Upper lobe of right lung (tissue), 1 donor: ENCODE measurements around the gene ITGAL. TPM values are rescaled to one million over a fixed set of nuclear protein-coding genes. Genes with fewer than 3 reads are reported as not detected.

Experiments
- ATAC-seq: fragments of 200-7000 bp; cut with Tn5 transposase; one replicate; pipeline ENCODE4 v1.9.1; 2020; ENCODE audit warnings: mild to moderate bottlenecking, moderate library complexity
- DNase-seq: peaks from one replicate; pipeline ENCODE4 v3.0.0-alpha.2; 2020
- H3K27ac ChIP-seq: fragments of 200-600 bp; one replicate; pipeline ENCODE4 v1.8.0; 2022
- H3K27me3 ChIP-seq: fragments of 200-600 bp; one replicate; pipeline ENCODE4 v1.8.0; 2022; ENCODE audit warnings: mild to moderate bottlenecking
- H3K36me3 ChIP-seq: fragments of 200-600 bp; one replicate; pipeline ENCODE4 v1.8.0; 2022
- H3K4me1 ChIP-seq: fragments of 200-600 bp; one replicate; pipeline ENCODE4 v1.8.0; 2022
- H3K4me3 ChIP-seq: fragments of 200-600 bp; one replicate; pipeline ENCODE4 v1.8.0; 2022; ENCODE audit warnings: mild to moderate bottlenecking
- H3K9me3 ChIP-seq: fragments of 200-600 bp; one replicate; pipeline ENCODE4 v1.8.0; 2022
- CTCF ChIP-seq: fragments of 200-600 bp; IDR thresholded peaks from one replicate; pipeline ENCODE4 v1.8.0; 2022; ENCODE audit warnings: antibody characterized with exemption
- intact Hi-C: fragments of 100-400 bp; cut with DNase I; formaldehyde crosslinking; loops from one replicate; pipeline ENCODE4 v1.11.0; 2022
- total RNA-seq: library from RNA; stranded (reverse); fragmentation: NEBNext Ultra II Directional; extraction: Animal tissue kit (Norgen Biotek cat#: 25700); gene quantifications from one replicate; pipeline ENCODE4 v1.2.1, GENCODE V29; 2021
- donor health status: DM: no; HTN: yes; CAD: no; lungs with severe emphysema.

ITGAL gene
- total RNA-seq, 1 donor from 2014 or later = 62.8 TPM

- TF ChIP-seq CTCF = no peak
- peaks cover 18% of the 10 kb centered on the region for H3K36me3 ChIP-seq
- H3K4me3 ChIP-seq = peak overlapping the region; percentile 88
- H3K27me3 ChIP-seq = no peaks in the 10 kb centered on the region
- peak overlapping the region; percentile 99 for H3K27ac ChIP-seq
- peaks cover 22% of the 10 kb centered on the region for H3K4me1 ChIP-seq
- ATAC-seq (no peak), DNase-seq (no peak)
- no peaks in the 10 kb centered on the region for H3K9me3 ChIP-seq
- intact Hi-C loops = no loop called here
Observed at GRCh38 chr16:30527635-30528178, 55.2 kb downstream of the ITGAL start.

DNA sequence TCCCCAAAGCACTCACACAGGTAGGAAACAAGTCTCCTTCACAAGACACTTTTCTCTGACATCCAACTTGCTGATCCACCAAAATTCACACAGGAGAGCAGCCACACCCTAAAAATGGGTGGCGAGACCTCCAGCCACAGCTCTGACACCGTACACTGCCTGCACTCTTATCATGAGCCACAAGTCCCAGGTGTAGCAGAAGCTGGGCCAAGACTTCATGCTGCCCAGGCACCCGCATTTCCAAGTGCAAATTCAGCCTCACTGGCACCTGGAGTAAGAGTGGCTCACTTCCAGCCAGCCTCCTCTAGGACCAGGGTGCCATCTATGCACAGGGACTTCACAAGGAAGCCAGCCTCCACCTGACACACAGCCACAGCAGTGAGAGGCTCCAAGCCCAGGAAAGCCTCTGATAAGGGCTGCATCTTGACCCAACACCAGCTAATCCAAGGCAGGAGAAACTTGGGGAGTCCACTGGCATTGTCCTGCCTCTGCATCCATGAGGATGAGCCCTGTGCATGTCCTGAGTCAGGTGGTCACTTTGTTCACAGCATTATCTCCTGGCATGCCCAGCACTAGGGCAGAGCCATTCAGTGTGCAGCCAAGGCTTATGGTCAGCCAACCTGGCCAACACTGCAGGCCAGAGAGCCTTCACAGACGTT, 56.4 kb downstream of the ITGAL start:
- intact Hi-C loops = no loop called here
- peak overlapping the region; percentile 99 for H3K27ac ChIP-seq
- no peak for TF ChIP-seq CTCF

GRCh38 chr16:30530163-30531037, 57.9 kb downstream of the ITGAL start:
- no peak for ATAC-seq
- H3K27me3 ChIP-seq = no peaks in the 10 kb centered on the region
- H3K4me3 ChIP-seq = no peak overlapping the region
- peaks cover 18% of the 10 kb centered on the region for H3K36me3 ChIP-seq
- H3K27ac ChIP-seq = peak overlapping the region; percentile 24
- H3K4me1 ChIP-seq = peaks cover 28% of the 10 kb centered on the region
- no peaks in the 10 kb centered on the region for H3K9me3 ChIP-seq
- DNase-seq = no peak
- intact Hi-C loops = no loop called here
- no peak for TF ChIP-seq CTCF

More for the DNA sequence above, 56.4 kb downstream of the ITGAL start:
- DNase-seq (no peak), ATAC-seq (no peak)
- Histone ChIP-seq H3K9me3 (no peaks in the 10 kb centered on the region), H3K4me1 (peaks cover 28% of the 10 kb centered on the region), H3K27me3 (no peaks in the 10 kb centered on the region), H3K36me3 (peaks cover 18% of the 10 kb centered on the region), H3K4me3 (no peak overlapping the region)

- ATAC-seq (no peak), DNase-seq (no peak)
- Histone ChIP-seq H3K27me3 (no peaks in the 10 kb centered on the region), H3K36me3 (peaks cover 18% of the 10 kb centered on the region), H3K27ac (no peak overlapping the region), H3K4me3 (no peak overlapping the region), H3K4me1 (peaks cover 29% of the 10 kb centered on the region), H3K9me3 (no peaks in the 10 kb centered on the region)
- no peak for TF ChIP-seq CTCF
- intact Hi-C loops = no loop called here
Observed at GRCh38 chr16:30532285-30533145, 60.0 kb downstream of the ITGAL start.

GRCh38 chr16:30533146-30533522, 60.6 kb downstream of the ITGAL start:
- intact Hi-C loops = no loop called here
- peaks cover 23% of the 10 kb centered on the region for H3K4me1 ChIP-seq
- H3K9me3 ChIP-seq = no peaks in the 10 kb centered on the region
- no peaks in the 10 kb centered on the region for H3K27me3 ChIP-seq
- ATAC-seq (no peak), DNase-seq (peak; percentile 63)
- H3K4me3 ChIP-seq = no peak overlapping the region
- peaks cover 18% of the 10 kb centered on the region for H3K36me3 ChIP-seq
- H3K27ac ChIP-seq = no peak overlapping the region
- TF ChIP-seq CTCF = no peak
